ENCODE data around the gene PEX10.

- TF ChIP-seq CTCF (conservative IDR thresholded peaks at IDR 0.05 in 1 of 2, IDR thresholded peaks at IDR 0.05 in 1 of 2; ENCODE audit: extremely low read depth in 1 of 2, insufficient read depth in 1 of 2, low read depth in 1 of 2, low read length in 2 of 2) (no peak), EZH2 (IDR thresholded peaks at IDR 0.05; ENCODE audit: borderline replicate concordance, low read length) (no peak)
These were observed 14.2 kb upstream of the PEX10 start for GRCh38 chr1:2426540-2426939.

Measured in mammary epithelial cell (primary cell).